Effector memory CD8-positive, alpha-beta T cell (primary cell): ENCODE results near the gene ASB2.
A peak's percentile ranks its signal among the peaks of the same experiment; 100 is the strongest.

Source experiments
- ATAC-seq: fragments of 150-1000 bp; cut with Tn5 transposase; replicated peaks from 2 replicates; pipeline ENCODE4 v1.10.0; 2021; ENCODE audit warnings: mild to moderate bottlenecking, moderate library complexity
- DNase-seq, 3 experiments: peaks; one replicate each; pipeline ENCODE4 v3.0.0; 2021
- H3K27ac Mint-ChIP-seq, 2 donors: one replicate each; pipeline ENCODE4 v1.8.0; 2022; ENCODE audit warnings: mild to moderate bottlenecking in 2 of 2, mixed read lengths in 2 of 2, moderate library complexity in 2 of 2
- H3K27me3 Mint-ChIP-seq, 2 donors: one replicate each; pipeline ENCODE4 v1.8.0; 2022; ENCODE audit warnings: mixed read lengths in 2 of 2
- H3K36me3 Mint-ChIP-seq: one replicate; pipeline ENCODE4 v1.8.0; 2022; ENCODE audit warnings: mild to moderate bottlenecking, moderate library complexity, mixed read lengths; ENCODE audit not compliant: insufficient read depth
- H3K4me1 Mint-ChIP-seq, 2 donors: one replicate each; pipeline ENCODE4 v1.8.0; 2022; ENCODE audit warnings: low read depth in 2 of 2, mixed read lengths in 2 of 2
- H3K4me3 Mint-ChIP-seq, 2 donors: one replicate each; pipeline ENCODE4 v1.8.0; 2022; ENCODE audit warnings: mild to moderate bottlenecking in 2 of 2, mixed read lengths in 2 of 2, moderate library complexity in 2 of 2
- H3K9me3 Mint-ChIP-seq, 2 donors: one replicate each; pipeline ENCODE4 v1.8.0; 2022; ENCODE audit warnings: mixed read lengths in 2 of 2

ASB2 gene

DNA sequence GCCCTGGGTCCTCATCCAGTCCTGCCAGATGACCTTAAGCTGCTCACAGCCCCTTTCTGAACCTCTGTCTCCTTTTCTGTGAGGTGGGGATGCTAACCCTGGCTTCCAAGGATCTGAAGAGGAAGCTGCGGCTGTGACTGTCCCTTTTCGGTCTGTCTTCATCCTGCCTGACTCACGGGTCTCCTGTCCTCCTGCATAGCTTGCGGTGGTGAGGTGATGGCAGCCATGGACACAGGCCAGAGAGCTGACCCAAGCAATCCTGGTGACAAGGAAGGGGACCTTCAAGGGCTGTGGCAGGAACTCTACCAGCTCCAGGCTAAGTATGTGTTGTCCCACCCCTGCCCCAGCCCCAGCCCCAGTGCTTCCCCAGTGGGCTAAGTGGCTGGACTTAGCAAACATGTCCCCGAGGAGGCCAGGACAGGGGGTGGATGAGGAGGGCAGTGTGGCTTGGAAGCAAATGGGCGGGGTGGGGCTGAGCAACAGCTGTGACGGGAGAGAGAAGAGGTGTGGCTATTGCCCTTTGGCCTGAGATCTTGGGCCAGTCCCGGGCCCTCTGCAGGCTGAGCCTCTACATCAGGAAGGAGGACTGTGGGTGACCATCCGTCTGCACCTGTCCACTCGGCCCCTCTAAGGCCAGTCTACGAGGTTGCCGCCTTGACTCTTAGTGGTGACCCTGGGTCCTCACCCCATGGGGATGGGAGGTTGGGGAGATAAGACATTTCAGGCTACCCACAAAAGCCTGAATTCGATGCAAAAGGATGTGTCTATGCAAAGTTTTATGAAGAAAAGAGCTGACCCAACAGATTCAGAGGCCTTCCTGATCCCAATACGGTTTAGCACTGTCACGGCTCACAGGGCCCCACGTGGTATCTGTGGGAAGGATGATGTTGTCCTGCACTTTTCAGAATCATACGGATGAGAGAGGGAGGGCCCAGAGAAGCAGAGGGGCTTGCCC, 21.8 kb upstream of the ASB2 start:
- Mint-ChIP-seq H3K27ac (no peak overlapping the region), H3K27me3 (peaks cover 0 to 26% of the 10 kb centered on the region in 2 donors), H3K9me3 (no peaks in the 10 kb centered on the region), H3K4me1 (peaks cover 6 to 10% of the 10 kb centered on the region in 2 donors), H3K36me3 (no peaks in the 10 kb centered on the region), H3K4me3 (no peak overlapping the region)
- ATAC-seq (no peak), DNase-seq (no peak)

- peak within 1 kb of the TSS in 1 of 2 donors; percentile 32 for H3K27ac Mint-ChIP-seq
Observed at GRCh38 chr14:93997082-93997481, 20.7 kb upstream of the ASB2 start, which contains the start of gene CCDC197. Gene CCDC197, plus strand, starts transcription at chr14:93997301. Its CDS starts 831 bp downstream, at chr14:93998132.

GRCh38 chr14:93996130-93996695, 19.8 kb upstream of the ASB2 start:
- peaks cover 3% of the 10 kb centered on the region for H3K36me3 Mint-ChIP-seq
- peaks cover 0 to 11% of the 10 kb centered on the region in 2 donors for H3K27me3 Mint-ChIP-seq
- H3K27ac Mint-ChIP-seq, result peak overlapping the region in 1 of 2 donors; percentile 32
- ATAC-seq, result no peak
- no peaks in the 10 kb centered on the region for H3K9me3 Mint-ChIP-seq
- no peaks in the 10 kb centered on the region for H3K4me1 Mint-ChIP-seq
- DNase-seq, result no peak
- no peak overlapping the region for H3K4me3 Mint-ChIP-seq

More at GRCh38 chr14:93997082-93997481, 20.7 kb upstream of the ASB2 start, which contains the start of gene CCDC197:
- DNase-seq (no peak), ATAC-seq (no peak)
- peaks cover 6 to 8% of the 10 kb centered on the region in 2 donors for H3K4me1 Mint-ChIP-seq
- peaks cover 0 to 19% of the 10 kb centered on the region in 2 donors for H3K27me3 Mint-ChIP-seq
- H3K9me3 Mint-ChIP-seq, result no peaks in the 10 kb centered on the region
- H3K36me3 Mint-ChIP-seq, result peaks cover 3% of the 10 kb centered on the region
- no peak within 1 kb of the TSS for H3K4me3 Mint-ChIP-seq

DNA sequence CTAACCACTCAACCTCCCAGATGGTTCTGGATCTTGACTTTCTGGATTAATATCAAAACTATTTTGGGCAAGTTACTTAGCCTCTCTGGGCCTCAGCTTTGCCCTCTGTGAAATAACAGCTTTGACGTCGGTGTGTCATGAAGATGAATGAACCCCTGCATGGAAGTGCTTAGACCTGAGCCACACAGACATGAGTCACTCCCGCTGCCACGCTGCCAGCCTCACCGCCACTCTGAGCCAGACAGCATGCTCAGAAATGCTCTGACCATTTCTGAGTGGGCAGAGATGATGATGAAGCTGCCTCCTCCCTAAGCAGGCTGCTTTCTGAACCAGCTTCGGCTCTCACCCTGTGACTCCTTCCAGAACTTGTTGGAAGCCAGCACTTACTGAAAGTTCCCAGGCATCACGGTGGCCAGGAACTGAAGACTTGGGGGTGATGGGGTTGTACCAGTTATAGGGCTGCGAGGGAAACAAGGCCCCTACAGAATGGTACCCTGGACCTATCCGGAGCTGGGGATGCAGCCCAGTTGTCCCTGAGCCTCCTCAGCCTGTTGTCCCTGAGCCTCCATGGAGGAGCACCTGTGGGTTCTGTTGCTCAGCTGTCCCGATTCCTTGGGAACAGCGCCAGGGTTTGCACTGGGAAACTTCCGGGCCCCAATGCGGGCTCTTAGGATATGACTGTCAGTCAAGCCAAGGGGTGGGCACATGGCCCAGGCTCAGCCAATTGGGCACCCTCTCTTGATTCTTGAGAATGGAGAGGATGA, 18.7 kb upstream of the ASB2 start:
- Mint-ChIP-seq H3K4me1 (no peaks in the 10 kb centered on the region), H3K36me3 (peaks cover 3% of the 10 kb centered on the region), H3K27me3 (peaks cover 0 to 10% of the 10 kb centered on the region in 2 donors), H3K4me3 (no peak overlapping the region), H3K9me3 (no peaks in the 10 kb centered on the region), H3K27ac (peak overlapping the region in 1 of 2 donors; percentile 32)
- DNase-seq (no peak), ATAC-seq (no peak)

DNA sequence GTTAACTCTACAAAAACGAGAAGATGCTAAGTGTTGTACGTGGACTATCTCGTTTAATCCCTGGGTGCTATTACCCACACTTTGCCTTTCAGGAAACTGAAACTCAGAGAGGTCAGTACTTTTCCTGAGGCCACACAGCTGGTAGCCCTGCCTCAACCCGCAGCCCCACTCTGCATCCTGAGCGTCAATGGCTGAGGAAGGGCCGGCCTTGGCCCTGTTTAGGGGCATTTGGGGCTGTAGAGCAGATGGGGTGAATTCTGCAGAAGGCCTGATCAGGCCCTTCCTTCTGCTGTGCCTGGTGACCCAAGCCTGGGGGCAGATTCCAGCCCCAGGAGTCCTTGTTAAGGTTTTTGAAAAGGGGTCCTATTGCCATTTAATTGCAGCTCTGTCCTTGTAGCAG, 17.0 kb upstream of the ASB2 start:
- no peak for ATAC-seq
- peak overlapping the region in 1 of 2 donors; percentile 38 for H3K27ac Mint-ChIP-seq
- peaks cover 3% of the 10 kb centered on the region for H3K36me3 Mint-ChIP-seq
- peaks cover 0 to 10% of the 10 kb centered on the region in 2 donors for H3K27me3 Mint-ChIP-seq
- H3K4me1 Mint-ChIP-seq, result no peaks in the 10 kb centered on the region
- no peaks in the 10 kb centered on the region for H3K9me3 Mint-ChIP-seq
- DNase-seq, result no peak
- no peak overlapping the region for H3K4me3 Mint-ChIP-seq

DNA sequence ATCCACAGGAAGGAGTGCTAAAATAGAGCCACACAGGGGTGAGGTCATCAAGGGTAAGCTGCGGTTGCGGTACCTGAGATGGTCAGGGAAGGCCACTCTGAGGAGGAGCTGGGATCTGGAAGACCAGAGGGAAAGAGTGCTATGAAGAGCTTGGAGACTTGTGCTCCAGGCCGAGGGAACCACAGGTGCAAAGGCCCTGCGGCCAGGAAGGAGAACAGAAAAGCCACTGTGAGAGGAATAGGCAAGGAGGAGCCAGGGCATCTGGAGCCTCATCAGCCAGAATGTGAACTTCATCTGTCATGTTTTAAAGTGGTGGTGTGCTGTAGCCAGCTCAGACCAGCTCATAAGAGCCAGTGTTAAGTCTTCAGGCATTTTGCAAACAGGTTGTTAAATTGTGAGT, 15.3 kb upstream of the ASB2 start:
- DNase-seq (no peak), ATAC-seq (no peak)
- Mint-ChIP-seq H3K27me3 (peaks cover 0 to 10% of the 10 kb centered on the region in 2 donors), H3K4me3 (no peak overlapping the region), H3K36me3 (peaks cover 3% of the 10 kb centered on the region), H3K4me1 (no peaks in the 10 kb centered on the region), H3K9me3 (no peaks in the 10 kb centered on the region), H3K27ac (no peak overlapping the region)

DNA sequence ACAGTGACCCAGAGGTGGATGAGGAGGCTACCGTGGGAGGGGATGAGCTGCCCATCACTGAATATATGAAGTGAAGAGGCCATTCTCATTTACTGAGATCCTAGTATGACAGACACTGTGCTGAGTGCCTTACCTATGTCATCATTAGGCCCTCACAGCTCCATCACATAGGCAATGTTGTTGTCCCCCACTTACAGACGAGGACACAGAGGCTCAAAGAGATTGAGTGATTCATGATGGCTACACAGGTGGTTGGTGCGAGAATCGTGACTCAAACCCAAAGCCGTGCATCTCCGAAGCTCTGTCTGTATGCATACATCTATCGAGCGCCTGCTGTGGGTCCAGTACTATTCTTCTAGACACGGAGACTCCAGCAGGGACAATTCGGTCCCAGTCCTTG, 14.8 kb upstream of the ASB2 start:
- Mint-ChIP-seq H3K27me3 (peaks cover 0 to 7% of the 10 kb centered on the region in 2 donors), H3K9me3 (no peaks in the 10 kb centered on the region), H3K27ac (no peak overlapping the region), H3K4me3 (no peak overlapping the region), H3K36me3 (peaks cover 3% of the 10 kb centered on the region), H3K4me1 (no peaks in the 10 kb centered on the region)
- DNase-seq (no peak), ATAC-seq (no peak)

DNA sequence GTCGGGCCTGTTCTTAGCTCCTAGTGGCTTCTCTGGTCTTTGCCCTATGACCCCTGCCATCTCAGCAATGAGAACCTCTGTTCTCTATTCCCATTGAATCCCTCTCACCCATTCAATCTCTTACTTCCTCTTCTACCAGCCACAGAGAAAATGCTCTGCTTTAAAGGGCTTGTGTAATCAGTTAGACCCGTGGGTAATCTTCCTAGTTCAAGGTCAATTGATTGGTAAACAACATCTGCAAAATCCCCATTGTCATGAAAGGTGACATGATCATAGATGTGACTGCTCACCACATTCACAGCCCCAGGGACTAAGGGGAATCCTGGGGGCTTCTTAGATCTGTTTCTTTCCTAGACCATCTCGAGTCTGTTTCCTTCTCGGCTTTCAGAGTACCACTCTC, 13.6 kb upstream of the ASB2 start:
- Mint-ChIP-seq H3K27ac (no peak overlapping the region), H3K27me3 (peaks cover 0 to 2% of the 10 kb centered on the region in 2 donors), H3K36me3 (peaks cover 3% of the 10 kb centered on the region), H3K9me3 (no peaks in the 10 kb centered on the region), H3K4me3 (no peak overlapping the region), H3K4me1 (no peaks in the 10 kb centered on the region)
- ATAC-seq (no peak), DNase-seq (no peak)

DNA sequence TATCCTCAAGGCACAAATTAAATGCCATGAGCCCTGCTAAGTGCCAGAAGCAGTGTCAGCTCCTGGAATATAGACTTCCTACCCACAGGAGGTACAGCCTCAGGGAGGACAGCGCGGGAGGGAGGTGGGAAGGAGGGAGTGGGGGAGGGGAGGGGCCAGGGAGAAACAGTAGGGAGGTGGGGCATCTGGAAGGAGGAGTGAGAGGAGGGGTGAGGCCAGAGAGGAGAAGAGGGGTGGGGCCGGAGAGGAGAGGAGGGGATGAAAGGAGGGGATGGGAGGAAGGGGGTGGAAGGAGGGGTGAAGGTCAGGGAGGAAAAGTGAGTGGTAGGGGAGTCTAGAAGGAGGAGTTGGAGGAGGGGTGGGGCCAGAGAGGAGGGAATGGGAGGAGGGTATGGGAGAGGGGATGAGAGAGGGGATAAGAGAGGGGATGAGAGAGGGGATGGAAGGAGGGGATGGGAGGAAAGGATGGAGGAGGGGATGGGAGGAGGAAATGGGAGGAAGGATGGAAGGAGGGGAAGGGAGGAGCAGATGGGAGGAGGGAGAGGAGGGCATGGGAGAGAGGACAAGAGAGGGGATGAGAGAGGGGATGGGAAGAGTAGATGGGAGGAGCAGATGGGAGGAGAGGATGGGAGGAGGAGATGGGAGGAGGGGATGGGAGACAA, 11.6 kb upstream of the ASB2 start:
- no peak for DNase-seq
- H3K36me3 Mint-ChIP-seq, result peaks cover 7% of the 10 kb centered on the region
- peaks cover 0 to 8% of the 10 kb centered on the region in 2 donors for H3K27me3 Mint-ChIP-seq
- ATAC-seq, result no peak
- no peaks in the 10 kb centered on the region for H3K9me3 Mint-ChIP-seq
- no peak overlapping the region for H3K27ac Mint-ChIP-seq
- H3K4me1 Mint-ChIP-seq, result peaks cover 0 to 4% of the 10 kb centered on the region in 2 donors
- no peak overlapping the region for H3K4me3 Mint-ChIP-seq

GRCh38 chr14:93987376-93987775, 11.0 kb upstream of the ASB2 start:
- H3K36me3 Mint-ChIP-seq, result peaks cover 5% of the 10 kb centered on the region
- H3K27me3 Mint-ChIP-seq, result peaks cover 0 to 8% of the 10 kb centered on the region in 2 donors
- H3K4me1 Mint-ChIP-seq, result peaks cover 0 to 4% of the 10 kb centered on the region in 2 donors
- ATAC-seq, result no peak
- H3K27ac Mint-ChIP-seq, result no peak overlapping the region
- no peaks in the 10 kb centered on the region for H3K9me3 Mint-ChIP-seq
- no peak for DNase-seq
- H3K4me3 Mint-ChIP-seq, result no peak overlapping the region

DNA sequence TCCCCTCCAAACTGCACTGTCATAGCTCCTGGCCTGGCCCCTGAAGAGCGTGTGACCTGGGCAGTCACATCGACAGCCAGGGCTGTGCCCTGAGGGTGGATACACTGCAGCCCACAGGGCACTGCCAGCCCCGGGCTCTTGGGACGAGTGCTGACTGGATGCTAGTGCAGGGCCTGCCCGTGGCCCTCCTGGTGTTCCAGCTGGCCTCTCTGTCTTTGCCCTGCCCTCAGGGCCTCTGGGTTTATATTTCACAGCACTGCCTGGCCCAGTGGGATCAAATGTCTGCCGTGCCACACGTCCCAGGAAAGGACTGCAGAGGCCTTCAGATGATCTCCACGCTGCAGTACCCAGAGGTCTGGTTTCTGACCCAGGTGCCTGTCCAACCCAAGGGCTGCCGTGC, 10.6 kb upstream of the ASB2 start:
- Mint-ChIP-seq H3K27me3 (peaks cover 0 to 8% of the 10 kb centered on the region in 2 donors), H3K36me3 (peaks cover 5% of the 10 kb centered on the region), H3K4me1 (peaks cover 0 to 5% of the 10 kb centered on the region in 2 donors), H3K9me3 (no peaks in the 10 kb centered on the region), H3K27ac (no peak overlapping the region), H3K4me3 (no peak overlapping the region)
- ATAC-seq (no peak), DNase-seq (no peak)

DNA sequence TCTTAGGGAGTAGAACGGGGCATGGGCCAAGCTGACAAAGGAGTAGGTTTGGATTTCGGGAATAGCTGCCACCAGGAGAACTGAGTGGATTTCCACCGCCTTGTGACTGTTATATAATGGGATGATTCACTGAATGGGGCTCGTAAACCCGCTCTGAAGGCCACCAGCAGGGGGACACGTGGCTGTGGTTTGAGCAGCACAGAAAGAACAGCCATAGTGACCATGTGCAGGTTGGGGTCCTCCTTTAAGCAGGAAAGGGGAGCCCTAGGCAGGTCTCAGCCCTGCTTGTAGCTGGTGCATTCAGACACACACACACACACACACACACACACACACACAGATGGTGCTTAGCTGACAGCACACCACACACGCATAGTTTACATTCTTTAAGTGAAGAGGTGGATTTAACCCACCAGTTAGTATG, 8.6 kb upstream of the ASB2 start:
- DNase-seq, result no peak
- Mint-ChIP-seq H3K4me1 (peaks cover 5 to 10% of the 10 kb centered on the region in 2 donors), H3K36me3 (peaks cover 5% of the 10 kb centered on the region), H3K9me3 (no peaks in the 10 kb centered on the region), H3K4me3 (no peak overlapping the region), H3K27ac (no peak overlapping the region), H3K27me3 (peaks cover 0 to 8% of the 10 kb centered on the region in 2 donors)
- ATAC-seq, result no peak

DNA sequence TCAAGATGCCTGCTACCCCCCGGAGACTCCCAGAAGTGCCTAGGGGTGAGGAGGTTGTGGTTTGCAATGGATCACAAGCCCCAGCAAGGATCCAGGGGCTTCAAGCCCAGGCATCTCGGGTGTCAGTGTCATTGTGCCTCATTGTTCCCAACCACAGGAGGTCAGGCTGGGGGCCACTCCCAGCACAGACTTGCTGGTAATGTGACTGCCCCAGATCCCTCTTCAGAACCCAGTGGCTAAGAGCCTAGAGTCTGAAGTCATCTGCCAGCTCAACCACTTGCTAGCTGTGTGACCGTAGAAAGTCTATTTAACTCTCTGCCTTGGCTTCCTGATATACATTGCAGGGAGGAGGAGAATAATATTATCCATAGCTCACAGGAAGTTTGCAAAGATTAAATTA, 7.7 kb upstream of the ASB2 start:
- no peak for DNase-seq
- Mint-ChIP-seq H3K9me3 (no peaks in the 10 kb centered on the region), H3K4me3 (no peak overlapping the region), H3K4me1 (peaks cover 5 to 12% of the 10 kb centered on the region in 2 donors), H3K27ac (no peak overlapping the region), H3K36me3 (peaks cover 5% of the 10 kb centered on the region), H3K27me3 (peaks cover 0 to 8% of the 10 kb centered on the region in 2 donors)
- ATAC-seq, result no peak
